Epithelial cell of proximal tubule (primary cell): Measurements from ENCODE around the gene FKBP7. TPM values are rescaled to one million over a fixed set of nuclear protein-coding genes. Genes with fewer than 3 reads are reported as not detected.

ENCODE experiments used
- DNase-seq: peaks from one replicate; pipeline ENCODE4 v3.0.0-alpha.2; 2011; ENCODE audit warnings: low read depth
- H3K4me3 ChIP-seq: 2 replicates; pipeline ENCODE4 v1.5.1; 2011; ENCODE audit warnings: low read depth, mild to moderate bottlenecking, low read length
- CTCF ChIP-seq: conservative IDR thresholded peaks from 2 replicates; pipeline ENCODE4 v1.5.1; 2012; ENCODE audit warnings: low read depth, mild to moderate bottlenecking, low read length
- total RNA-seq: library from RNA; depleted of rRNA; stranded (reverse); fragments of >200 nt; gene quantifications from 2 replicates; pipeline ENCODE4 v1.2.3, GENCODE V29; 2015

The FKBP7 gene
- total RNA-seq, 1 donor from 2014 or later = 9.5 TPM

DNA sequence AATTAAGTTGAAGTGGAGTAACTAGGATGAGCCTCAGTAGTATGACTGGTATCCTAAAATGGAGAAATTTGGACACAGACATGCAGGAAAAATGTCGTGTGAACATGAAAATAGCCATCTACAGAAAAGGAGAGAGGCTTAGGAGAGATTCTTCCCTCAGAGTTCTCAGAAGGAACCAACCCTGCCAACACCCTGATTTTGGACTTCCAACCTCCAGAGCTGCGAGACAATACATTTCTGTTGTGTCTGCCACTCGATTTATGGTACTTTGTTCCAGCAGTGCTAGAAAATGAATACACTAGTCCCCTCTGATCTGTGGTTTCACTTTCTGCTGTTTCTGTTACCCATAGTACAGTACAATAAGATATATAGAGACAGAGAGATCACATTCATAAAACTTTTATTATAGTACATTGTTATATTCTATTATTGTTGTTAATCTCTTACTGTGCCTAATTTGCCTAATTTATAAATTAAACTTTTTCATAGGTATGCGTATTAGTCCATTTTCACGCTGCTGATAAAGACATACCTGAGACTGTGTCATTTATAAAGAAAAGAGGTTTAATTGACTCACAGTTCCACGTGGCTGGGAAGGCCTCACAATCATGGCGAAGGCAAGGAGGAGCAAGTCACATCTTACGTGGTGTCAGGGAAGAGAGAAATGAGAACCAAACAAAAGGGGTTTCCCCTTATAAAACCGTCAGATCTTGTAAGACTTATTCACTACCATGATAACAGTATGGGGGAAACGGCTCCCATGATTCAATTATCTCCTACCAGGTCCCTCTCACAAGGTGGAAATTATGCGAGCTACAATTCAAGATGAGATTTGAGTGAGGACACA is 43.1 kb upstream of the FKBP7 start:
- H3K4me3 ChIP-seq = no peak overlapping the region
- no peak for TF ChIP-seq CTCF

GRCh38 chr2:178517496-178517895 is 39.1 kb upstream of the FKBP7 start:
- no peak for TF ChIP-seq CTCF
- no peak overlapping the region for H3K4me3 ChIP-seq
- no peak for DNase-seq

More for the DNA sequence above, 43.1 kb upstream of the FKBP7 start:
- no peak for DNase-seq

- no peak overlapping the region for H3K4me3 ChIP-seq
- DNase-seq = peak; percentile 56
- TF ChIP-seq CTCF = no peak
Observed at GRCh38 chr2:178514664-178515063, 36.3 kb upstream of the FKBP7 start.

DNA sequence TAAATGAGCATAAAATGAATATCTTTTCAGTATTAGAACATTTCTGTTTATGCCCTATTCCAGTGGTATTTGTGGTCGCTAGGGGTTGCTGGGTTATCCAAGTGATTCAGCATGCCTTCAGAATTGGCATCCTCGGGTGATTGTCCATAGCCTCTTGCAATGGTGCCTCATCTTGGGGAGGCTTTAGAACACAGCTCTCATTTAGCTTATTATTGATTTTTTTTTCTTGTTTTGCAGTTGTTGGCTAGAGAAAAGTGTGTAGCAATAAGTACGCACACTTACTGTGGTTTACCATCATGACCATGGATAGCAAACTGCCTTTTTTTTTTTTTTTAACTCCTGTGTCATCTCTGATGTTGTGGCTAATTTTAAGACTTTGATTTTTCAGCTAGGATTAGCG is 35.5 kb upstream of the FKBP7 start:
- no peak overlapping the region for H3K4me3 ChIP-seq
- DNase-seq = no peak
- TF ChIP-seq CTCF = no peak

DNA sequence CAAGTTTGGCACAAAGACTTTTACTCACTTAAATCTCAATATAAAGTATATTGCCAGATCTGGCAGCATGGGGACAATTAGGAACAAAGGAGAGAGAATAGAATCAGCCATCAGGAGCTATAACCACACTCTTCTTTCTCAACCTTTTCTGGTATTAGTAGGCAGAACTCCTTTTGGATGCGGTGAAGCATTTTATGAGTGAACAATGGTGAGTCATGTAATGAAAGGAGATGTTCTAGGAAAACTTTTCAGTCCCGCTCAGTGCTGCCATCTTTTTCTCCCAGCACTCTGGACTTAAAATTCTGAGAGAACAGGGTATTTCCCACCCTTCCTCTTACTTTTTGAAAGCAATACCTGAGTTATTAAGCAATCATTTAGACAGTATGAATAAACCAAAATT is 34.1 kb upstream of the FKBP7 start:
- peak; percentile 26 for TF ChIP-seq CTCF
- no peak overlapping the region for H3K4me3 ChIP-seq
- peak; percentile 61 for DNase-seq

- DNase-seq = no peak
- TF ChIP-seq CTCF = no peak
Observed at GRCh38 chr2:178510384-178510783, 32.0 kb upstream of the FKBP7 start.

GRCh38 chr2:178508646-178509045 is 30.2 kb upstream of the FKBP7 start:
- no peak for DNase-seq
- H3K4me3 ChIP-seq = no peak overlapping the region
- no peak for TF ChIP-seq CTCF

More at GRCh38 chr2:178510384-178510783, 32.0 kb upstream of the FKBP7 start:
- no peak overlapping the region for H3K4me3 ChIP-seq
